ENCODE data around the gene WDR6. TPM values are rescaled to one million over a fixed set of nuclear protein-coding genes. Genes with fewer than 3 reads are reported as not detected.

Gene WDR6
- total RNA-seq, 3 donors from 2014 or later, result 98.5 to 205 (median 165) TPM

GRCh38 chr3:49017971-49018706, 10.9 kb downstream of the WDR6 start, which contains the start of gene DALRD3:
DALRD3 (minus strand) TSS chr3:49018580; CDS start chr3:49018564, 16 bp downstream.
- TF ChIP-seq, protein P1, sequence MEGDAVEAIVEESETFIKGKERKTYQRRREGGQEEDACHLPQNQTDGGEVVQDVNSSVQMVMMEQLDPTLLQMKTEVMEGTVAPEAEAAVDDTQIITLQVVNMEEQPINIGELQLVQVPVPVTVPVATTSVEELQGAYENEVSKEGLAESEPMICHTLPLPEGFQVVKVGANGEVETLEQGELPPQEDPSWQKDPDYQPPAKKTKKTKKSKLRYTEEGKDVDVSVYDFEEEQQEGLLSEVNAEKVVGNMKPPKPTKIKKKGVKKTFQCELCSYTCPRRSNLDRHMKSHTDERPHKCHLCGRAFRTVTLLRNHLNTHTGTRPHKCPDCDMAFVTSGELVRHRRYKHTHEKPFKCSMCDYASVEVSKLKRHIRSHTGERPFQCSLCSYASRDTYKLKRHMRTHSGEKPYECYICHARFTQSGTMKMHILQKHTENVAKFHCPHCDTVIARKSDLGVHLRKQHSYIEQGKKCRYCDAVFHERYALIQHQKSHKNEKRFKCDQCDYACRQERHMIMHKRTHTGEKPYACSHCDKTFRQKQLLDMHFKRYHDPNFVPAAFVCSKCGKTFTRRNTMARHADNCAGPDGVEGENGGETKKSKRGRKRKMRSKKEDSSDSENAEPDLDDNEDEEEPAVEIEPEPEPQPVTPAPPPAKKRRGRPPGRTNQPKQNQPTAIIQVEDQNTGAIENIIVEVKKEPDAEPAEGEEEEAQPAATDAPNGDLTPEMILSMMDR (IDR thresholded peaks at IDR 0.05), result no peak
- ATAC-seq (peak; percentile 22), DNase-seq (peak; percentile 82 to 87 (median 84))
- Histone ChIP-seq H3K4me3 (peak within 1 kb of the TSS; percentile 60), H3K4me1 (ENCODE audit: low read depth) (peaks cover 31% of the 10 kb centered on the region), H3K36me3 (ENCODE audit: low read depth) (peaks cover 4% of the 10 kb centered on the region), H3K9me3 (no peaks in the 10 kb centered on the region)
- intact Hi-C loops (cut with DNase I, micrococcal nuclease), result no loop called here

- intact Hi-C loops (cut with DNase I, micrococcal nuclease), result no loop called here
- ATAC-seq, result no peak
Observed at GRCh38 chr3:49018707-49019006, 11.5 kb downstream of the WDR6 start.

GRCh38 chr3:49019941-49020329, 12.7 kb downstream of the WDR6 start:
- peak in 1 of 3 donors; percentile 46 for DNase-seq
- intact Hi-C loops (cut with DNase I, micrococcal nuclease), result no loop called here
- TF ChIP-seq, protein P1 (IDR thresholded peaks at IDR 0.05), result no peak
- Histone ChIP-seq H3K4me3 (no peak overlapping the region), H3K4me1 (ENCODE audit: low read depth) (peaks cover 40% of the 10 kb centered on the region), H3K9me3 (no peaks in the 10 kb centered on the region), H3K36me3 (ENCODE audit: low read depth) (peaks cover 10% of the 10 kb centered on the region)
- no peak for ATAC-seq

More at GRCh38 chr3:49018707-49019006, 11.5 kb downstream of the WDR6 start:
- Histone ChIP-seq H3K4me3 (peak overlapping the region; percentile 60), H3K36me3 (ENCODE audit: low read depth) (peaks cover 4% of the 10 kb centered on the region), H3K9me3 (no peaks in the 10 kb centered on the region), H3K4me1 (ENCODE audit: low read depth) (peaks cover 35% of the 10 kb centered on the region)
- TF ChIP-seq, protein P1 (IDR thresholded peaks at IDR 0.05), result no peak
- DNase-seq, result no peak

- Histone ChIP-seq H3K4me1 (ENCODE audit: low read depth) (peaks cover 40% of the 10 kb centered on the region), H3K36me3 (ENCODE audit: low read depth) (peaks cover 8% of the 10 kb centered on the region), H3K4me3 (peak overlapping the region; percentile 63), H3K9me3 (no peaks in the 10 kb centered on the region)
- ATAC-seq (peak; percentile 34), DNase-seq (peak; percentile 68 to 88 (median 82))
- TF ChIP-seq, protein P1 (IDR thresholded peaks at IDR 0.05), result no peak
- intact Hi-C loops (cut with DNase I, micrococcal nuclease), result no loop called here
Observed at GRCh38 chr3:49020330-49021212, 13.4 kb downstream of the WDR6 start.

GRCh38 chr3:49021213-49021812, 14.1 kb downstream of the WDR6 start:
- H3K9me3 ChIP-seq, result no peaks in the 10 kb centered on the region
- H3K4me1 ChIP-seq (ENCODE audit: low read depth), result peaks cover 40% of the 10 kb centered on the region
- ATAC-seq (peak; percentile 81), DNase-seq (peak; percentile 100)
- intact Hi-C loops (cut with DNase I, micrococcal nuclease), result no loop called here
- TF ChIP-seq, protein P1 (IDR thresholded peaks at IDR 0.05), result no peak
- peak overlapping the region; percentile 63 for H3K4me3 ChIP-seq
- peaks cover 8% of the 10 kb centered on the region for H3K36me3 ChIP-seq (ENCODE audit: low read depth)

All from mucosa of descending colon (tissue), 3 donors.